Prostate gland (tissue), 2 donors: ENCODE data around the gene OTOP2.

Source experiments
- CTCF ChIP-seq, 4 experiments: fragments of 200-600 bp in 2 of 4; fragments of 450-650 bp in 2 of 4; sonication (generic) in 2 of 4; IDR thresholded peaks; 1 replicate in 3 of 4; 2 replicates in 1 of 4; pipeline ENCODE4 v1.5.1; 2016 to 2019; ENCODE audit warnings: antibody characterized with exemption in 4 of 4, mild to moderate bottlenecking in 2 of 4, moderate library complexity in 2 of 4
- POLR2A ChIP-seq: fragments of 450-650 bp; IDR thresholded peaks from one replicate; pipeline ENCODE4 v1.6.1; 2016; ENCODE audit warnings: antibody characterized with exemption, mild to moderate bottlenecking
- POLR2AphosphoS5 ChIP-seq: sonication (generic); formaldehyde crosslinking; IDR thresholded peaks from one replicate; pipeline ENCODE4 v1.6.1; 2017; ENCODE audit warnings: antibody characterized with exemption

GRCh38 chr17:74878658-74879057 lies 45.4 kb upstream of the OTOP2 start:
- TF ChIP-seq CTCF (IDR thresholded peaks at IDR 0.05): no peak
- TF ChIP-seq POLR2AphosphoS5: no peak
- TF ChIP-seq POLR2A: no peak
